Neural progenitor cell (in vitro differentiated cells): ENCODE data around the gene PDE1C.

Experiments used
- EZH2phosphoT487 ChIP-seq: fragments of 200-600 bp; sonication (generic); IDR thresholded peaks from 2 replicates; pipeline ENCODE4 v1.6.1; 2017; ENCODE audit warnings: antibody characterized with exemption
- TF ChIP-seq, protein P1 (sequence below): fragments of 200-600 bp; sonication (generic); IDR thresholded peaks from 2 replicates; pipeline ENCODE4 v1.5.1; 2017; ENCODE audit warnings: antibody characterized with exemption, mild to moderate bottlenecking

DNA sequence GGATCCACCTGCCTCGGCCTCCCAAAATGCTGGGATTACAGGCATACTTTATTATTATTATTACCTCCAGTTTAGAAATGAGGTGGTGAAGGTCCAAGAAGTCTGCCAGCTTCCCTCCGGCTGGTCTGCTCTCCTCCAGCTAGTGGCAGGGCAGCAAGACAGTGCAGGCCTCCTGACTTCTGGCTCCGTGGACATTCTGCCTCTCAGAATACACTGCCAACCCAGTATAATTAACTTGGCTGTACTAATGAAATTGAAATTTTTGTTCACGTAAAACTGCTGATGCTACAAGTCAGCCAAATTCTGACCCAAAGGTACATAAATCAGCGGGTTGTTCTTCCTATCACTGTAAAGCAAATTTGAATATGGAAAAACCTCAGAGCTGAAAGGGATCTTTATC, 7.6 kb upstream of the PDE1C start:
- TF ChIP-seq, protein P1, sequence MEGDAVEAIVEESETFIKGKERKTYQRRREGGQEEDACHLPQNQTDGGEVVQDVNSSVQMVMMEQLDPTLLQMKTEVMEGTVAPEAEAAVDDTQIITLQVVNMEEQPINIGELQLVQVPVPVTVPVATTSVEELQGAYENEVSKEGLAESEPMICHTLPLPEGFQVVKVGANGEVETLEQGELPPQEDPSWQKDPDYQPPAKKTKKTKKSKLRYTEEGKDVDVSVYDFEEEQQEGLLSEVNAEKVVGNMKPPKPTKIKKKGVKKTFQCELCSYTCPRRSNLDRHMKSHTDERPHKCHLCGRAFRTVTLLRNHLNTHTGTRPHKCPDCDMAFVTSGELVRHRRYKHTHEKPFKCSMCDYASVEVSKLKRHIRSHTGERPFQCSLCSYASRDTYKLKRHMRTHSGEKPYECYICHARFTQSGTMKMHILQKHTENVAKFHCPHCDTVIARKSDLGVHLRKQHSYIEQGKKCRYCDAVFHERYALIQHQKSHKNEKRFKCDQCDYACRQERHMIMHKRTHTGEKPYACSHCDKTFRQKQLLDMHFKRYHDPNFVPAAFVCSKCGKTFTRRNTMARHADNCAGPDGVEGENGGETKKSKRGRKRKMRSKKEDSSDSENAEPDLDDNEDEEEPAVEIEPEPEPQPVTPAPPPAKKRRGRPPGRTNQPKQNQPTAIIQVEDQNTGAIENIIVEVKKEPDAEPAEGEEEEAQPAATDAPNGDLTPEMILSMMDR, result no peak
- no peak for TF ChIP-seq EZH2phosphoT487
